Epithelial cell of umbilical artery (primary cell): ENCODE data around the gene MEGF9. TPM values are rescaled to one million over a fixed set of nuclear protein-coding genes. Genes with fewer than 3 reads are reported as not detected.

Experiments
- total RNA-seq: library from RNA; depleted of rRNA; stranded (reverse); fragments of >200 nt; gene quantifications from 2 replicates; pipeline ENCODE4 v1.2.3, GENCODE V29; 2014

MEGF9 gene
- total RNA-seq = 4.9 and 9.3 TPM in 2 replicates

GRCh38 chr9:120714088-120714845 lies at the start of gene MEGF9:
MEGF9 (minus strand) TSS chr9:120714470; CDS start chr9:120714358, 112 bp downstream.

GRCh38 chr9:120580051-120580896 lies 134.0 kb downstream of the MEGF9 start, which contains the start of gene CDK5RAP2:
CDK5RAP2 (minus strand) TSS chr9:120580167; CDS start chr9:120579978, 189 bp downstream.

Other genes with a start within 250 kb of the MEGF9 start
- 17.5 and 18.1 TPM in 2 replicates for gene CDK5RAP2, start 134.3 kb downstream of the MEGF9 start, total RNA-seq
- 26.0 and 43.5 TPM in 2 replicates for gene FBXW2, start 78.9 kb upstream of the MEGF9 start, total RNA-seq
- 26.3 and 27.3 TPM in 2 replicates for gene PSMD5, start 128.5 kb upstream of the MEGF9 start, total RNA-seq
- gene PHF19, start 162.7 kb upstream of the MEGF9 start, total RNA-seq = 39.3 and 60.3 TPM in 2 replicates
- gene TRAF1, start 212.3 kb upstream of the MEGF9 start, total RNA-seq = 1.3 and 3.8 TPM in 2 replicates